ES-I3 (cell line): Measurements from ENCODE around the gene FADS3.

ENCODE experiments used
- H3K36me3 ChIP-seq: 2 replicates; pipeline ENCODE4 v1.6.1; 2013; ENCODE audit warnings: mild to moderate bottlenecking, low read length, control low read depth, moderate library complexity; ENCODE audit not compliant: insufficient read depth
- H3K4me1 ChIP-seq: 2 replicates; pipeline ENCODE4 v1.6.1; 2013; ENCODE audit warnings: mild to moderate bottlenecking, control low read depth, low read length; ENCODE audit not compliant: insufficient read depth
- H3K9ac ChIP-seq: 2 replicates; pipeline ENCODE4 v1.6.1; 2013; ENCODE audit warnings: low read depth, mild to moderate bottlenecking, low read length, moderate library complexity
- H3K9me3 ChIP-seq: 2 replicates; pipeline ENCODE4 v1.6.1; 2013; ENCODE audit warnings: mild to moderate bottlenecking, low read length, moderate library complexity; ENCODE audit not compliant: control insufficient read depth, insufficient read depth

Gene FADS3

DNA sequence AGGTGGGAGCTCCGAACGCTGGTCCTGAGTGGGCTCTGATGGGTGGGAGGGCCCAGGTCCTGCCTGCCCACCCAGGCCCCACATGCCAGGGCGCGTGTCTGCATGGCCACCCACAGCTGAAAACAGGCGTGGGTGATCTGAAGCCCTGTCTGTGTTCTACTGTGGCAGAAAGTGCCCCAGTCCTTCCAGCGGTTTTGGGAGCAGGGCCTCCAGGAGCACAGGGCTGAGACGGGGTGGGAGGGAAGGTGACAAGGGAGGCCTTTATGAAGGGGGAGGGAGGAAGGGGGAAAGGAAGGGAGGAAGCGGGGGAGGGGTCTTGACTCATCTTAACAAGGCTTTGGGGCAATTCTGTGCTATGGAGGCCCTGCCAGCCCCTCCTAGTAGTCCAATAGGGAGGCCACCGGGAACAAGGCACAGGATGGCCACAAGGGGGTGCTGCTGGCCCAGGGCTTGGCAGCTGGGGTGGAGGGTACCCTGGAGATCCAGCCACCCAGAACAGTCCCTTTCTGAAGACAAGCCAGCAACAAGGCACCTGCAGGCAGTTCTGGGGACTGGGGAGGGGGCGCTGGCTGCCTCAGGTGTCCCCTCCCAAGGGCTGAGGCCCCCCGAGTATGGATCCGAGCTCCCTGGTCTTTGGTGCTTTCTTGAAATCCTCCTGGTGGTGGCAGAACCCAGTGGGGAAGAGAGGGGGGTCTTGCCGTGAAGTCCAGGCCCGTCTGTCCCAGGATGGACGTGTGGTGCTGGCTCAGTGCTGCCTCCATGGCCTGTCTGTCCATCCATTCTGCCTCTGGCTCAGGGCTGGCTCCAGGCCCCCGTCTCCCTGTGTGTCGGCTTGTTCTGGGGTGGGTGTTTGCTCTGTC lies 6.3 kb upstream of the FADS3 start:
- H3K36me3 ChIP-seq: no peaks in the 10 kb centered on the region
- H3K9me3 ChIP-seq: no peaks in the 10 kb centered on the region
- no peaks in the 10 kb centered on the region; the same call in 1 of the 2 replicates for H3K4me1 ChIP-seq
- no peak overlapping the region for H3K9ac ChIP-seq

DNA sequence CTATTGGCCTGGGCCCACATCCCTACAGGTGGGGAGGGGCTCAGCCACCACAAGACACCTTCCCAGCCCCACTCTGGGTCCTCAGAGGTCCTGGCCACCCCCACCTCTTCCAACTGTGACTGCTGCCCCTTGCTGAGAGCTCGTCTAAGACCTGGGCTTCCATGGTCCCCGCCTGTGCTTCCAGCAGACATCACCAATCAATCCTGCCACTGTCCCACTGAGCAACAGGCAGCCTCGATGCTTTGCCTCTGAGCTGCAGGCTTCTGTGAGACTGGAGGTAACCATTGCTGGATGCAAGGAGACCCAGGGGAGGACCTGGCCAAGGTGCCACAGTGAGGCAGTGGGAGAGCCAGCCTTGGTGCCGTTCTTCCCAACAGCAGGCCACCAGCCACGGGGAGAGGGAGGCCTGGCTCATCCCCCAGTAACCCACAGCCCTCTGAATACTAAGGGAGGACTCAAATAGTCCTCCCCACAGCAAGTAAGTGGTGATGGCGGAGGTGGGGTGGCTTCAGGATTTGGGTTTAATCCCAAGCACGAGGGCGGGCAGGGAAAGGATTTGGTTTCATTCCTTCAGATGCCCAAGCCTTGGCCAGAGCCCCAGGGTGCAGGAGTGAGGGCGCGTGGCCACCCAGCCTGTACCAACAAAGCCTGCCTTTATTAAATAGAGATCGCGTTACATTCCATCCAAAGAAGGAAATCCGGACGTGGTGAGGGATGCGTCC lies 5.5 kb upstream of the FADS3 start:
- no peaks in the 10 kb centered on the region for H3K9me3 ChIP-seq
- H3K9ac ChIP-seq: no peak overlapping the region
- no peaks in the 10 kb centered on the region; the same call in 1 of the 2 replicates for H3K4me1 ChIP-seq
- no peaks in the 10 kb centered on the region for H3K36me3 ChIP-seq

DNA sequence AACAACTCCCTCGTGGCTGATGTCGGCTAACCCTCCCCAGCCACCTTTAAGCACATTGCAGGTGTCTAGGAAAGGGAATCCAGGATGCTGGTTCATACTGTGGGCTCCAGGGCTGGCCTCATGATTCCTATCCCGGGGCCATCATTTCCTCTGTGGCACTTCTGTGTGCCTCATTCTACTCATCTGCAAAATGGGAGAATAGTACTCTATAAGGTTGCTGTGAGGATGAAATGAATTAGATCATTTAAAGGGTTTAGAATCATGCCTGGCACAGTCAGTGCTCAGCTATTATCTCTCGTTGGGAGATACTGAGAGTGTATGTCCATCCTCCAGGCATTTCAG lies 4.3 kb upstream of the FADS3 start:
- H3K9ac ChIP-seq: no peak overlapping the region
- H3K4me1 ChIP-seq: no peaks in the 10 kb centered on the region; the same call in 1 of the 2 replicates
- no peaks in the 10 kb centered on the region for H3K9me3 ChIP-seq
- no peaks in the 10 kb centered on the region for H3K36me3 ChIP-seq

DNA sequence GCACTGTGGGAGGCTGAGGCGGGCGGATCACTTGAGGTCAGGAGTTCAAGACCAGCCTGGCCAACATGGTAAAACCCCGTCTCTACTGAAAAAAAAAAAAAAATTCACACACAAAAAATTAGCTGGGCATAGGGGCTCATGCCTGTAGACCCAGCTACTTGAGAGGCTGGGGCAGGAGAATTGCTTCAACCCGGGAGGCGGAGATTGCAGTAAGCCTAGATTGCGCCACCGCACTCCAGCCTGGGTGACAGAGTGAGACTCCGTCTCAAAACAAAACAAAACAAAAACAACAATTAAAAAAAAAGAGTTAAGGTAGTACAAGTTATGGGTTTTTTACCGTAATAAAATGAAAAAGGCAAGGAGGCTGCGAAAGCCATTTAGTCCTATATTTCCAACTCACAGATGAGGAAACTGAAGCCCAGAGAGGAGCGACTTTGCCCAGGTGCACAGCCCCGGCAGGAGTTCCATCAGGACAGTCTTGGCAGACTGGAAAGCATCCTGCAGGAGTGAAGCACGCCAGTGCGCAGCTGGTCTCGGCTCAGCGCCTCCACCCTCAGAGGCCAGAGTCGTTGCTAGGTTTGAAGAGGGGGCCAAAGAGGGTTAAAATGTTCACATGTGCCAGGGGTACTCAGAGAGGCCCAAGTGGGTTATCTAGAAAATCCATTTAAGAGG lies 3.8 kb upstream of the FADS3 start:
- H3K36me3 ChIP-seq: no peaks in the 10 kb centered on the region
- H3K9me3 ChIP-seq: no peaks in the 10 kb centered on the region
- peaks cover 3% of the 10 kb centered on the region; the same call in 1 of the 2 replicates for H3K4me1 ChIP-seq
- H3K9ac ChIP-seq: no peak overlapping the region

DNA sequence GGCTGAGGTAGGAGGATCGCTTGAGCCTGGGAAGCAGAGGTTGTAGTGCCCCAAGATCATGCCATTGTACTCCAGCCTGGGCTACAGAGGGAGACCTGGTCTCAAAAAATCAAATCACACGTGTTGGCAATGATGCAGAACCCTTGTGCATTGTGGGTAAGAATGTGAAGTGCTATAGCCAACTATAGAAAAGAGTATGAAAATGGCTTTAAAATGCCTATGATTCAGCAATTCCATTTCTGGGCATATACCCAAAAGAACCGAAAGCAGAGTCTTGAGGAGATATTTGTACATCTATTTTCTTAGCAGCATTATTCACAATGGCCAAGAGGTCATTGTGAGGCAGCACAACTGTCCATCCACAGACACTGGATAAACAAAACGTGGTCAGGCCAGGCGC lies 2.6 kb upstream of the FADS3 start:
- Histone ChIP-seq H3K9me3 (no peaks in the 10 kb centered on the region), H3K36me3 (no peaks in the 10 kb centered on the region), H3K4me1 (peaks cover 7% of the 10 kb centered on the region; the same call in 1 of the 2 replicates), H3K9ac (no peak overlapping the region)

DNA sequence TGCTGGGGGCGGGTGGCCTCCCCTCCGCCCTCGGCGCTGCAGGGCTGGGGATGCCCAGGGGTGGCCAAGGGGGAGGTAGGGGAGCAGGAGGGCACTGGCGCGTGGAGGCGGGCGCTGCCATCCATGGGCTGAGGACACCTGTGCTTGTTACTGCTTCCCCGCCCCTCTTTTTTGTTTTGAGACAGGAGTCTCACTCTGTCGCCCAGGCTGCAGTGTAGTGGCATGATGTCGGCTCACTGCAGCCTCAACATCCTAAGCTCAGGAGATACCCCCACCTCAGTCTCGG lies 683 bp upstream of the FADS3 start:
- no peaks in the 10 kb centered on the region for H3K36me3 ChIP-seq
- H3K9me3 ChIP-seq: no peaks in the 10 kb centered on the region
- peak overlapping the region; percentile 73; the same call in 1 of the 2 replicates for H3K9ac ChIP-seq
- H3K4me1 ChIP-seq: peaks cover 7% of the 10 kb centered on the region; the same call in 1 of the 2 replicates

DNA sequence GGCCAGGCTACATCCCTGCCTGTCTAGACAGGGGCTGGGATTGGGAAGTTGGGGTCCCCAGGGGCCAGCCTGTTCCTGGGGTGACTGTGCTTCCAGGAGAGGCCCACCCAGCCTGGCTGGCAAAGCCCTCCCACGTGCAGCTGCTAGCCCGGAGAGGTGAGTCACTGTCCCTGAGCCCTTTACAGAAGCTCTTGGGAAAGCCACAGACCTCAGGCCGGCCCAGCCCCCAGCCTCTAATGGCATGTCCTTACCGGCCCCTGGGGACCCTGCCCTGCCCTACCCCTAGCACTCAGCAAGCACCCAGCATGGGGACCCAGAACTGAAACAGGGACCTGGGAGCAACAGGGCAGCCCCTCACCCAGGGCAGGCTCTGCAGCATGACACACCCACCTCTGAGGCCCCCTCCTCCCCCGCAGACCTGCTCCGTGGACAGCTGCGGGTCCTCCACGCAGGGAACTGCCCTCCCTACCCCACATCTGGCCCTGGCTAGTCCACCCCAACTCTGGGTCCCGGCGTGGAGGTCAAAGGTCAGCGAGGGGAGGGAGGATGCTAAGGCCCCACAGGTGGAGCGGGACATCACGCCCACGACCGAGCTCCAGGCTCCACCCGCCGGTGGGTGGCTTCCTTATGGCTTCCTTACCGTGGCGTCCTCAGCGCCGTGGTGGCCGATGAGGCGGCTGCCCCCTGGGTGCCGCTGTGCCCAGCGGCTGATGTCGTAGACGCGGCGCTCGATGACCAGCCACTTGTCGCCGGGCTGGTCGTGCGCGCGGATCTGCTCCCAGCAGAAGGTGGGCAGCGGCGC lies 615 bp downstream of the FADS3 start:
- H3K9me3 ChIP-seq: 0 out of 2 replicates have a peak, but pooled peaks cover 2% of the 10 kb centered on the region
- peaks cover 7% of the 10 kb centered on the region; the same call in 1 of the 2 replicates for H3K4me1 ChIP-seq
- no peaks in the 10 kb centered on the region for H3K36me3 ChIP-seq
- H3K9ac ChIP-seq: peak overlapping the region; percentile 79

DNA sequence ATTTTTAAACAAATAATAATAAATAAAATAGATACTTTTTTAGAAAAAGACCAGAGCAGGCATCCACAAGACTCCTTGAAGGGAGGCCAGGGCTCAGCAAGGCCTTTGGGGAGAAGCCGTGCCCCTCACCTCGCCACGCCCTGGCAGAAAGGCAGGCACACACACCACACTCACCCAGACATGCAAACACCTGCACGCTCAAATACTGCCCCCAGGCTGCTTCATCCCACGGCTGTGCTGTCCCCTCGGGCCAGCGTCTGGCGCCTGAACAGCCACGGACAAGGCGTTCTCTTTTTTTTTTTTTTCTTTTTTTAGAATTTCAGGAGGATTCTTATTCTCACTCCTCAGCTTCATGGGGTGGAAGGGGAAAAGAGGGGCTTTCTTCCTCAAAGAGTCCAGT lies 1.5 kb downstream of the FADS3 start:
- Histone ChIP-seq H3K4me1 (peaks cover 7% of the 10 kb centered on the region; the same call in 1 of the 2 replicates), H3K36me3 (no peaks in the 10 kb centered on the region), H3K9ac (peak overlapping the region; percentile 79; the same call in 1 of the 2 replicates), H3K9me3 (0 out of 2 replicates have a peak, but pooled peaks cover 2% of the 10 kb centered on the region)

DNA sequence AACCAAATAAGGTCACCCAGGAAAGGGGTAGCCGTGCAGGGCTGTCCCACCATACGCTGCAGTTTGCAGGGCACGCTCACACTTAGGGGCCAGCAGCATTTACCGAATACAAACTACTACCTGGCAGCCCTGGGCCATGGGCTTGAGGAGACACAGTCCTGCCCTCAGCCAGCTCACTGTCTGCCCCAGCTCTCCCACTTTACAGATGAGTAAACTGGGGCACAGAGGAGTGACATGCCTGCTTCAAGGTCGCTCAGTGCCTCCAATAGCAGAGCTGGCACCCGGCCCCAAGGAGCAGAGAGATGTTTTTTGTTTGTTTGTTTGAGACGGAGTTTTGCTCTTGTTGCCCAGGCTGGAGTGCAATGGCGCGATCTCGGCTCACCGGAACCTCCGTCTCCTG lies 2.8 kb downstream of the FADS3 start:
- Histone ChIP-seq H3K9me3 (0 out of 2 replicates have a peak, but pooled peaks cover 2% of the 10 kb centered on the region), H3K9ac (no peak overlapping the region), H3K36me3 (no peaks in the 10 kb centered on the region), H3K4me1 (peaks cover 7% of the 10 kb centered on the region; the same call in 1 of the 2 replicates)

DNA sequence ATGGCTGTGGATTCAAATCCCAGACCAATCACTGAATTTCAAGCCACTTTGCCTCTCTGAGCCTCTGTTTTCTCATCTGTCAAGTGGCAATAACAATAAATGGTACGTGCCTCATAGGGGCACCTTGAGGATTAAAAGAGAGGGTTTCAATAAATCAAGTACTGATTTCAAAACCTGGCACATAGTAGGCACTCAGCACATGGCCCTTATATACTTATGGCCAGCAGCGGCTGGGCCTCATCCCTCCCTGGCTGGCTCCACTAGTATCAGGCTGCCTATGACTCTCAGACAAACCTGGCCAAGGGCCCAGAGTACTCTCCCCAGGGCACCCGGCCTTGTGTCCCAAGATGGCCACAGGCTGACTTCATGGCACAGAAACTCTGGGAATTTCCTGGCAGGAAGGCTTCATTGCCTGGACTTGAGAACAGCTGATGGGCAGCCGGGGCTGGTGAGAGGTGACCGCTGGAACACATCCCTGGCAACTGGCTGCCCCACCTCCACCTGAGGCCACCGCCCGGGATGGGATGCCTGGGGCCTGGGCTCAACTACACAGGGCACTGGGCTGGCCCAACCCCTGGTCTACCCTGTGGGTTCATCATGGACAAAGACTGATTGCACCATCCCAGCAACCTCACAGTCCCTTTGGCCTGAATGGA lies 3.4 kb downstream of the FADS3 start:
- H3K9me3 ChIP-seq: 0 out of 2 replicates have a peak, but pooled peaks cover 2% of the 10 kb centered on the region
- H3K36me3 ChIP-seq: no peaks in the 10 kb centered on the region
- H3K9ac ChIP-seq: no peak overlapping the region
- peaks cover 7% of the 10 kb centered on the region; the same call in 1 of the 2 replicates for H3K4me1 ChIP-seq

DNA sequence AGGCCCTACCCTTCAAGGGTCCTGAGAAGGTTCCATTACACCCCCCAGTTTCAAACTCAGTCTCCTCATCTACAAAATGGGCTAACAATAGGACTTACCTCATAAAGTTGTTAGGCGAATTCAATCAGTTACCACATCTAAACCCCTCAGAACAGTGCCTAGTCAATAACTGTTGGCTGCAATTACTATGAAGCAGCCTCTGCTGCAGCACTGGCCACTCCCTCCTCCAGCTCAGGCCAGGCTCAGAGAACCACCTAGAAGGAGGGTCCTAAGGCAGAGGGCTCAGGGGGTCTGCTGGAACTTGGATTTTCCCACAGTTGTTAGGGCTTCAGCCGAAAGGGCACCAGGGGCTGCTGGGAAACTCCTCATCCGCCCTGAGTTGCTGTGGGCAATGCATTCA lies 4.7 kb downstream of the FADS3 start:
- Histone ChIP-seq H3K9ac (no peak overlapping the region), H3K4me1 (peaks cover 9% of the 10 kb centered on the region; the same call in 1 of the 2 replicates), H3K9me3 (0 out of 2 replicates have a peak, but pooled peaks cover 2% of the 10 kb centered on the region), H3K36me3 (no peaks in the 10 kb centered on the region)

DNA sequence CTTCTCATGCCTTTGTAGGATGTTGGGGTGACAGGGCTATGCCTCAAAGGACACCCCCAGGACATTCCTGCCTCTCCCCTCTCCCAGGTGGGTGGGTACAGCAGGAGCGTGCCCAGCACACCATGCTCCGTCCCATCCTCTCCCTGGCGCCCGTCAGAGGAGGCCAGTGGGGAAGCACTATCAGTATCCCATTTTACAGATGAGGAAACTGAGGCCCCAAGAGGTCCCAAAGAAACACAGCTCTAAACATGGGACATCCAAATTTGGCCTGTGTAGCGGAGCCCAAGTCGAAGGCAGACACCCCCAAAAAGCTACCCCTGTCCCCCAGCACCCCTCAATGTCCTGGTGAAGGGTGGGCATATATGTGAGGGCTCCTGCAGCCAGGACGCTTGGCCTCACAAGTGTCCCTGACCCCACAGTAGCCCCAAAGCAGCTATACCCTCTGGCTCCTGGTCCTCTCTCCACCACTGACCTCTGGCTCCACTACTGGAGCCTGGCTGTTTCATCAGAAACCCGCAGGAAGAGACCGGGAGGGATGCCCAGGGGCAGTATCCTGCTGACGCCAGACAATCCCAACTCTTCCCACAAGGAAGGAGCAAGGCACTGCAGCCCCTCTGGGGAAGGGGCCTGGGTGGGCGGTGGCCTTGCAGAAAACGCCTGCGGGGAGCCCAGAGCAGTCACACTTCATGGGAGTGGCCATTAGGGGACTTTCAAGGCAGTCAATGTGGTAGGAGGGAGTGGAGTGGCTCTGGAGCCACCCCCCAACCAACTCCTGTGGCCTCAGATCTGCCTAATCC lies 5.4 kb downstream of the FADS3 start:
- Histone ChIP-seq H3K9me3 (0 out of 2 replicates have a peak, but pooled peaks cover 2% of the 10 kb centered on the region), H3K36me3 (no peaks in the 10 kb centered on the region), H3K9ac (no peak overlapping the region), H3K4me1 (peaks cover 14% of the 10 kb centered on the region)
